A673 (cell line): ENCODE data around the gene TMEM243. TPM values are rescaled to one million over a fixed set of nuclear protein-coding genes. Genes with fewer than 3 reads are reported as not detected.

ENCODE experiments used
- BruUV-seq: library from RNA; stranded (reverse); fragments of 400-500 nt; replicated peaks from 2 replicates; lab custom pipeline; 2021; lab: Mats Ljungman, UMichigan
- CTCF ChIA-PET: fragments of 300-600 bp; sonication (Branson Sonifier 250); formaldehyde crosslinking; loops from one replicate; lab custom pipeline; 2022; ENCODE audit warnings: antibody characterized with exemption; lab: Charles Lee
- POLR2A ChIA-PET: fragments of 300-600 bp; sonication (Branson Sonifier 250); formaldehyde crosslinking; loops from one replicate; lab custom pipeline; 2022; ENCODE audit warnings: antibody characterized with exemption; ENCODE audit not compliant: low non-redundant PET; lab: Charles Lee
- DNase-seq: peaks from one replicate; pipeline ENCODE4 v3.0.0-alpha.2; 2015; ENCODE audit warnings: low spot score
- H3K27ac ChIP-seq: fragments of 200-600 bp; sonication (generic); 2 replicates; pipeline ENCODE4 v1.5.1; 2016; ENCODE audit warnings: mixed run types, low read depth, mild to moderate bottlenecking, mixed read lengths, antibody characterized with exemption, low read length; ENCODE audit not compliant: poor library complexity, severe bottlenecking
- H3K27me3 ChIP-seq: fragments of 200-600 bp; sonication (generic); replicated peaks from 2 replicates; pipeline ENCODE4 v1.6.1; 2017; ENCODE audit warnings: mixed run types, low read depth, mild to moderate bottlenecking, mixed read lengths, antibody characterized with exemption, low read length; ENCODE audit not compliant: insufficient read depth, poor library complexity
- H3K36me3 ChIP-seq: fragments of 200-600 bp; sonication (generic); 2 replicates; pipeline ENCODE4 v1.6.1; 2016; ENCODE audit warnings: mixed run types, mild to moderate bottlenecking, mixed read lengths, antibody characterized with exemption, low read length; ENCODE audit not compliant: insufficient read depth, poor library complexity, severe bottlenecking
- H3K4me1 ChIP-seq: fragments of 200-600 bp; sonication (generic); 2 replicates; pipeline ENCODE4 v1.6.1; 2017; ENCODE audit warnings: mixed run types, mild to moderate bottlenecking, mixed read lengths, antibody characterized with exemption, low read length; ENCODE audit not compliant: insufficient read depth, poor library complexity, severe bottlenecking
- H3K4me3 ChIP-seq: fragments of 200-600 bp; sonication (generic); 2 replicates; pipeline ENCODE4 v1.5.1; 2016; ENCODE audit warnings: low read depth, mixed run types, mild to moderate bottlenecking, mixed read lengths, low read length; ENCODE audit not compliant: poor library complexity, severe bottlenecking
- H3K9me3 ChIP-seq: fragments of 200-600 bp; sonication (generic); 2 replicates; pipeline ENCODE4 v1.6.1; 2016; ENCODE audit warnings: mixed run types, low read depth, mild to moderate bottlenecking, mixed read lengths, antibody characterized with exemption, low read length; ENCODE audit not compliant: poor library complexity, severe bottlenecking
- CTCF ChIP-seq: fragments of 300-800, 200-600 bp; sonication (generic); conservative IDR thresholded peaks from 2 replicates; pipeline ENCODE4 v1.5.1; 2017; ENCODE audit warnings: low read depth, mild to moderate bottlenecking, antibody characterized with exemption, low read length, moderate library complexity, mixed read lengths
- EZH2 ChIP-seq: fragments of 200-600 bp; sonication (generic); IDR thresholded peaks from 2 replicates; pipeline ENCODE4 v1.6.1; 2017; ENCODE audit warnings: borderline replicate concordance, low read depth, mild to moderate bottlenecking, mixed read lengths, antibody characterized with exemption, low read length; ENCODE audit not compliant: poor library complexity, severe bottlenecking
- intact Hi-C: fragments of 100-400 bp; cut with micrococcal nuclease; formaldehyde crosslinking; loops from one replicate; pipeline ENCODE4 v1.10.0; 2022; ENCODE audit not compliant: unreplicated experiment
- total RNA-seq: library from RNA; stranded (reverse); gene quantifications from 2 replicates; pipeline ENCODE4 v1.2.3, GENCODE V29; 2021

Gene TMEM243
- total RNA-seq, 1 experiment from 2014 or later = 24.5 TPM

GRCh38 chr7:87225696-87226095 is 6.2 kb upstream of the TMEM243 start:
- BruUV-seq = no TSS peak
- POLR2A ChIA-PET = no interaction called here
- no peak for DNase-seq

DNA sequence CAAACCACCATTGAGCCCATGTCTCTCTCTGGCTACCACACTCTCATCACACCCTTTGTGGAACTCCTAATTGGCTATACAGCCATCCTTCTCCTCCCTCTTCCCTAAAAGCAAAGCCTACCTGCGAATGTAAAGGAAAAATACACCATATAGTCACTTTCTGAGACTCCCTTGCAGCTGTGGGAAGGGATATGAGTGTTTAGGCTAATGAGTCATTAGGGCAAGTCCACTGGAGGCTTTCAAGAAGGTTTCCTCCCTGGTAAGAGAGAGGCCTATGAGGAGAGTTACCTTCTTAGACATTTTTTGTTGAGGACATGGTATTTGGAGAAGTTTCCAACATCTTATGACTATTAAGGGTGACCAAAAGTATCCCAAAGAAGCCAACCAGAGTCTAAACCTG is 4.1 kb upstream of the TMEM243 start:
- intact Hi-C loops = no loop called here
- CTCF ChIA-PET = no interaction called here

More at GRCh38 chr7:87225696-87226095, 6.2 kb upstream of the TMEM243 start:
- Histone ChIP-seq H3K27ac (no peak overlapping the region), H3K4me3 (no peak overlapping the region), H3K4me1 (no peaks in the 10 kb centered on the region), H3K36me3 (no peaks in the 10 kb centered on the region), H3K27me3 (peaks cover 28% of the 10 kb centered on the region), H3K9me3 (no peaks in the 10 kb centered on the region)
- CTCF ChIA-PET = no interaction called here
- TF ChIP-seq CTCF (no peak), EZH2 (no peak)
- intact Hi-C loops = no loop called here

GRCh38 chr7:87220734-87221215 is 1.2 kb upstream of the TMEM243 start:
- DNase-seq = peak; percentile 13
- ChIA-PET CTCF (interaction anchor here (0.5 kb wide), 1 partner anchor 69 kb away, joined by 4 read pairs; the partner anchor contains the start of gene DMTF1), POLR2A (interaction anchor here (1.4 kb wide), 1 partner anchor 68 kb away, joined by 3 read pairs; the partner anchor contains the start of gene DMTF1)
- H3K9me3 ChIP-seq = no peaks in the 10 kb centered on the region
- no peaks in the 10 kb centered on the region for H3K36me3 ChIP-seq
- H3K27me3 ChIP-seq = peaks cover 20% of the 10 kb centered on the region
- TF ChIP-seq EZH2 (no peak), CTCF (no peak)
- intact Hi-C loops = no loop called here
- no TSS peak for BruUV-seq
- H3K4me3 ChIP-seq = peak overlapping the region; percentile 78
- H3K27ac ChIP-seq = no peak overlapping the region
- H3K4me1 ChIP-seq = peaks cover 19% of the 10 kb centered on the region

More for the DNA sequence above, 4.1 kb upstream of the TMEM243 start:
- no peak overlapping the region for H3K27ac ChIP-seq
- no peak overlapping the region for H3K4me3 ChIP-seq
- no peaks in the 10 kb centered on the region for H3K9me3 ChIP-seq
- no TSS peak for BruUV-seq
- H3K4me1 ChIP-seq = peaks cover 5% of the 10 kb centered on the region
- TF ChIP-seq EZH2 (no peak), CTCF (no peak)
- peaks cover 28% of the 10 kb centered on the region for H3K27me3 ChIP-seq
- DNase-seq = no peak
- POLR2A ChIA-PET = no interaction called here
- H3K36me3 ChIP-seq = no peaks in the 10 kb centered on the region
